ENCODE results near the gene MTUS2.

The MTUS2 gene

DNA sequence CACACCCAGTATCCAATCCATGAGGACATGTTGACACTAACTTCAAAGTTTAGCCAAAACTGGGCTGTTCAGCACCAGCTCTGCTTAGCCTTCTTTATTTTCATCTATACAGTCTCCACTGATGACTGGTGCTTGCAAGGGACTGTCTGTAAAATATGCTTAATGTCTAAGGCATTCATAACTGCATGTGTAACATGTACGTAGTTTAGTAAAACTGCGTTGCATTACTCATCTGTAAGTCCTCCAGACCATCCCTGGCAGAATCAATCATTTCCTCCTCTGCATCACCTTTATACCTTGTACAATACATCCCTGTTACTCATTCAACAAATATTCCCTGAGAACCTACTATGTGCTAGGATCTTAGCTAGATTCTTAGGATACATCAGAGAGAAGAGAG is 362.1 kb downstream of the MTUS2 start:
- Histone ChIP-seq H3K27me3 (ENCODE audit: insufficient read depth, low read length, poor library complexity, severe bottlenecking) (no peaks in the 10 kb centered on the region), H3K4me1 (ENCODE audit: insufficient read depth, low read length, poor library complexity, severe bottlenecking) (no peaks in the 10 kb centered on the region), H4K20me1 (ENCODE audit: insufficient read depth, low read length, poor library complexity, severe bottlenecking) (no peaks in the 10 kb centered on the region), H3K9ac (ENCODE audit: low read depth, low read length, poor library complexity, severe bottlenecking) (no peak overlapping the region), H3F3A (ENCODE audit: low read depth) (no peaks in the 10 kb centered on the region), H3K79me2 (ENCODE audit: insufficient read depth, low read length) (no peaks in the 10 kb centered on the region), H3K4me2 (ENCODE audit: low read depth, low read length, poor library complexity, severe bottlenecking) (no peak overlapping the region), H3K9me3 (ENCODE audit: insufficient read depth, low read depth, low read length) (no peaks in the 10 kb centered on the region), H3K4me3 (ENCODE audit: low read length, poor library complexity, severe bottlenecking) (no peak overlapping the region), H3K9me2 (replicated peaks; ENCODE audit: low read depth, low read length) (no peaks in the 10 kb centered on the region), H3K36me3 (ENCODE audit: insufficient read depth, low read length) (no peaks in the 10 kb centered on the region), H2AFZ (ENCODE audit: low read length) (no peak overlapping the region)
- no peak for TF ChIP-seq EZH2phosphoT487 (IDR thresholded peaks at IDR 0.05; ENCODE audit: borderline replicate concordance)
- TF ChIP-seq, protein P1, sequence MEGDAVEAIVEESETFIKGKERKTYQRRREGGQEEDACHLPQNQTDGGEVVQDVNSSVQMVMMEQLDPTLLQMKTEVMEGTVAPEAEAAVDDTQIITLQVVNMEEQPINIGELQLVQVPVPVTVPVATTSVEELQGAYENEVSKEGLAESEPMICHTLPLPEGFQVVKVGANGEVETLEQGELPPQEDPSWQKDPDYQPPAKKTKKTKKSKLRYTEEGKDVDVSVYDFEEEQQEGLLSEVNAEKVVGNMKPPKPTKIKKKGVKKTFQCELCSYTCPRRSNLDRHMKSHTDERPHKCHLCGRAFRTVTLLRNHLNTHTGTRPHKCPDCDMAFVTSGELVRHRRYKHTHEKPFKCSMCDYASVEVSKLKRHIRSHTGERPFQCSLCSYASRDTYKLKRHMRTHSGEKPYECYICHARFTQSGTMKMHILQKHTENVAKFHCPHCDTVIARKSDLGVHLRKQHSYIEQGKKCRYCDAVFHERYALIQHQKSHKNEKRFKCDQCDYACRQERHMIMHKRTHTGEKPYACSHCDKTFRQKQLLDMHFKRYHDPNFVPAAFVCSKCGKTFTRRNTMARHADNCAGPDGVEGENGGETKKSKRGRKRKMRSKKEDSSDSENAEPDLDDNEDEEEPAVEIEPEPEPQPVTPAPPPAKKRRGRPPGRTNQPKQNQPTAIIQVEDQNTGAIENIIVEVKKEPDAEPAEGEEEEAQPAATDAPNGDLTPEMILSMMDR (conservative IDR thresholded peaks at IDR 0.05; ENCODE audit: low read length) = no peak

DNA sequence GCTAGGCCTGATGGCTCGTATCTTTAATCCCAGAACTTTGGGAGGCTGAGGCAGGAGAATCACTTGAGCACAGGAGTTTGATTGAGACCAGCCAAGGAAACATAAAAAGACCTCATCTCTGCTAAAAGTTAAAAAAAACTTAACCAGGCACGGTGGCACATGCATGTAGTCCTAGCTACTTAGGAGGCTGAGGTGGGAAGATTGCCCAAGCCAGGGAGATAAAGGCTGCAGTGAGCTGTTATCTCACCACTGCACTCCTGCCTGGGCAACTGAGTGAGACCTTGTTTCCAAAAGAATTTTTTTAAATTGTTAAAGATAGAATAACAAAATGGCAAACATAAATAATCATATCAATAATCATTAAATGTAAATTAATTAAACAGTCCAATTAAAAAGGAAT is 365.8 kb downstream of the MTUS2 start:
- Histone ChIP-seq H4K20me1 (ENCODE audit: insufficient read depth, low read length, poor library complexity, severe bottlenecking) (no peaks in the 10 kb centered on the region), H3F3A (ENCODE audit: low read depth) (no peaks in the 10 kb centered on the region), H2AFZ (ENCODE audit: low read length) (no peak overlapping the region), H3K4me2 (ENCODE audit: low read depth, low read length, poor library complexity, severe bottlenecking) (no peak overlapping the region), H3K4me1 (ENCODE audit: insufficient read depth, low read length, poor library complexity, severe bottlenecking) (no peaks in the 10 kb centered on the region), H3K9me3 (ENCODE audit: insufficient read depth, low read depth, low read length) (no peaks in the 10 kb centered on the region), H3K9ac (ENCODE audit: low read depth, low read length, poor library complexity, severe bottlenecking) (no peak overlapping the region), H3K36me3 (ENCODE audit: insufficient read depth, low read length) (no peaks in the 10 kb centered on the region), H3K79me2 (ENCODE audit: insufficient read depth, low read length) (no peaks in the 10 kb centered on the region), H3K27me3 (ENCODE audit: insufficient read depth, low read length, poor library complexity, severe bottlenecking) (no peaks in the 10 kb centered on the region), H3K4me3 (ENCODE audit: low read length, poor library complexity, severe bottlenecking) (no peak overlapping the region), H3K9me2 (replicated peaks; ENCODE audit: low read depth, low read length) (no peaks in the 10 kb centered on the region)
- TF ChIP-seq EZH2phosphoT487 (IDR thresholded peaks at IDR 0.05; ENCODE audit: borderline replicate concordance) = no peak
- TF ChIP-seq, protein P1 (conservative IDR thresholded peaks at IDR 0.05; ENCODE audit: low read length) = no peak

- H3K79me2 ChIP-seq (ENCODE audit: insufficient read depth, low read length) = no peaks in the 10 kb centered on the region
- no peaks in the 10 kb centered on the region for H3K9me2 ChIP-seq (replicated peaks; ENCODE audit: low read depth, low read length)
- no peaks in the 10 kb centered on the region for H3K27me3 ChIP-seq (ENCODE audit: insufficient read depth, low read length, poor library complexity, severe bottlenecking)
- H3F3A ChIP-seq (ENCODE audit: low read depth) = no peaks in the 10 kb centered on the region
- no peaks in the 10 kb centered on the region for H3K36me3 ChIP-seq (ENCODE audit: insufficient read depth, low read length)
- H3K4me1 ChIP-seq (ENCODE audit: insufficient read depth, low read length, poor library complexity, severe bottlenecking) = no peaks in the 10 kb centered on the region
- H3K9me3 ChIP-seq (ENCODE audit: insufficient read depth, low read depth, low read length) = no peaks in the 10 kb centered on the region
- no peak overlapping the region for H3K9ac ChIP-seq (ENCODE audit: low read depth, low read length, poor library complexity, severe bottlenecking)
- H2AFZ ChIP-seq (ENCODE audit: low read length) = no peak overlapping the region
- no peak for TF ChIP-seq EZH2phosphoT487 (IDR thresholded peaks at IDR 0.05; ENCODE audit: borderline replicate concordance)
- TF ChIP-seq, protein P1 (conservative IDR thresholded peaks at IDR 0.05; ENCODE audit: low read length) = no peak
- H3K4me3 ChIP-seq (ENCODE audit: low read length, poor library complexity, severe bottlenecking) = no peak overlapping the region
- no peaks in the 10 kb centered on the region for H4K20me1 ChIP-seq (ENCODE audit: insufficient read depth, low read length, poor library complexity, severe bottlenecking)
- peak overlapping the region; percentile 34 for H3K4me2 ChIP-seq (ENCODE audit: low read depth, low read length, poor library complexity, severe bottlenecking)
Observed at GRCh38 chr13:29187584-29187983, 367.4 kb downstream of the MTUS2 start.
